ENCODE results near the gene SOST.

The SOST gene

GRCh38 chr17:43741636-43742035 is 17.0 kb downstream of the SOST start:
- no peak for DNase-seq (ENCODE audit: low spot score)

DNA sequence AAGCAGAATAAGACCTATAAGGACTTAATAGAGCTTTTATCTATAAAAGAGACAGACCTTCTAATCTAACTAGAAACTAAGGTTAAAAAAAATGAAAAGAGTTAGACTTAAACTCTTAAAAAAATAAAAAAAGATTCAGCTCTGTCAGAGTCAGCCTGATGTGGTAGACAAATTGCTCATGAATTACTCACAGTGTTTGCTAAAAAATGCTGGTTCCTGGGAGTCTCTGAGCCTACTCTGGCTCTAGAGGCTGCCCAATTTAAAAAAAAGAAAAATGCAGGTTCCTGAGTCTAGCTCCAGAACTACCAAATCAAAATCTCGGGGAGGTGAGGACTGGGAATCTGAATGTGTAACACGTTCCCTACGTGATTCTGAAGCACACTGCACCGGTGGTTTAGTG is 18.1 kb downstream of the SOST start:
- DNase-seq (ENCODE audit: low spot score) = no peak

GRCh38 chr17:43737722-43738121 is 20.9 kb downstream of the SOST start:
- no peak for DNase-seq (ENCODE audit: low spot score)

GRCh38 chr17:43736389-43736788 is 22.2 kb downstream of the SOST start:
- no peak for DNase-seq (ENCODE audit: low spot score)

DNA sequence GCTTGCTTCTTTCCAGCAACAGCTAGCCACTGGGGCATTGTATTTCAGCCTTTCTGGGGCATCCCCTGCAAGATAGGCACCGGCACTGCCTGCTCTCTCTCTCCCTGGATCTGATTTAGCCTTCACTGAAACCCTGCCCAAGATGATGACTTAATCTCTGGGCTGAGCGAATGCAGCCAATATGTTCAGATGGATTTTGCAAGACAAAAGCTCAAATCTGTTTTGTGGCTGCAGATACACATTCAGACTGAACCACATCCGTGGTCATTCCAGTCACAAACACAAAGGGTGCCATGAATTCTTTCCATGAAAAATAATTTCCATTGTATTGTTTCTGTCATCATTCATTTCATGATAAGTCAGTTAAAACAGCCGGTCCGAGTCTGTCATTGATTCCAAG is 24.2 kb downstream of the SOST start:
- DNase-seq (ENCODE audit: low spot score) = no peak

DNA sequence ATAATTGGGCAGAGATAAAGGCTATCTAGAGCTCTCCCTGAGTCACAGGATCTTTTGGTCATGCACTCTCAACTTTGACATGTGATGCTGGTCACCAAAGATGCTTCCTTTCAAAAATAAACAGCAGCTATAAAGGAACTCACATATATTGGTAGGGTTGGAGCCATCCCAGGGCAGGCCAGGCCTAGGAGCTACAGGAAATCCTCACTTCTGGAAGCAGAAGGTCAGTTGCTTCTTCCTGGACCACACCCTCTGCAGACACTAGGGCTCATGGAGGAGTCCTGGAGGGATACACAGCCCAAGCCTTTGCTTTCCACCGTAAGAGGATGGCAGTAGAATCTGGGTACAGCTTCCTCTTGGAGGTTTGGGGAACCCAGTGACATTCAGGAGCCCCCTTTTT is 24.6 kb downstream of the SOST start:
- DNase-seq (ENCODE audit: low spot score) = no peak

DNA sequence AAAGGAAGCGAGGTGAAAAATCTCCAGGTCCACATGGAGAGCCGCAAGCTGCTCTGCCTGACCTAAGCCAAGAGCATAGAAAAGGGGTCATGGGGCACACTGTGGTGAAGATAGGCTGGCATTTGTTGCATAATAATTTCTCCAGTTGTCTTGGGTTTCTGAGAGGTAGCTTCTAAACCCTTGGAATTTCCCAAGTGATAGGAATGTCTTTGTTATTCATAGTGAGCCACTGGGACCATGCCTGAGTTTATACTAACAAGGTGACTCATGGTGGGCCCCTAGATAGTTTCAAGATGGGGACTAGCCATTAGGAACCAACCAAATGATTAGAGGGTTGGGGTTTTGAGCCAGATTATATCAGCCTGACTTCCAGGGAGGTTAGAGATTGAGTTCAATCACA is 25.6 kb downstream of the SOST start:
- no peak for DNase-seq (ENCODE audit: low spot score)

DNA sequence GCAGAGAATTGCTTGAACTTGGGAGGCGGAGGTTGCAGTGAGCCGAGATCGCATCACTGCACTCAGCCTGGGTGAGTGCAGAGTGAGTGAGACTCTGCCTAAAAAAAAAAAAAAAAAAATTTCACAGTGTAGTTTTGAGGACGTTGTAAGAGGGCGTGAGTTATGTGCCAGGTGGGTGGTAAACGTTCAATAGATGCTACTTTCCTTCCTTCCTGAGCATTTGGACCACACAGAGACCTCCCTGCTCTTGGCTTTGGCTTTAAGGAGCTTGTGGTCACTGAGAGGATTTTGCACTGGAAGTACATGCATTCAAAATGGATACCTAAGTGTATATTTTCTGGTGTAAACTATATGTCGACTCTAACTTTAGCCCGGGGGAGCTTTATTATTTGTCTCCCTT is 30.5 kb downstream of the SOST start:
- no peak for DNase-seq (ENCODE audit: low spot score)

DNA sequence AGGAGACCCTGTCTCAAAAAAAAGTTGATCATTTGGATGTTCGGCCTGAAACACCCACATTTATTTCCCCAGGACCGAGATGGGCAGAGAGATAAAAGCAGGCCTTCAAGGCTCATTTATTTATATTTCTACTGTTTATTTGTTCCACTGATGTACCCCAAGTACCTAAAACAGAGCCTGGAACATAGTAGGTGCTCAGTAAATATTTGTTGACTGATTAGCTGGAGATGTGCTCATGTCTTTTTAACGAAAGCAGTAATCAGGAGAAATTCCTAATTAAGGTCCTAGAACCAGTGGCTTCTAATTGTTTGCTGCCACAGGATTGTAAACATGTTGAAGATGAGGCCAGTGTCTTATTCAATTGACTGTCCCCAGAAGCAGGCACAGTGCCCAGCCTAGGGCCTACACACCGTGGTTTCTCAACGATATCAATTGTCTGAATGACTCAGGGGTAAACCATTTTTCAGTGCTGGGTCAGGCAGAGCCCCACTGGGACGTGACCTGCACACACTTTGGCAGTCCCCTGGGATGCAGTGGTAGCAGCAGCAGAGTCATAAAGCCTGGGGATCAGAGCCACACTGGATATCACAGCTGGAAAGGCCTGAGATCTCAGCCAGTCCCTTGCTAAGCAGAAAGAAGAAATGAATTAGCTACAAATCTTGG is 34.8 kb downstream of the SOST start:
- no peak for DNase-seq (ENCODE audit: low spot score)

- no peak for DNase-seq (ENCODE audit: low spot score)
These were observed 35.5 kb downstream of the SOST start for GRCh38 chr17:43722870-43723665.

DNA sequence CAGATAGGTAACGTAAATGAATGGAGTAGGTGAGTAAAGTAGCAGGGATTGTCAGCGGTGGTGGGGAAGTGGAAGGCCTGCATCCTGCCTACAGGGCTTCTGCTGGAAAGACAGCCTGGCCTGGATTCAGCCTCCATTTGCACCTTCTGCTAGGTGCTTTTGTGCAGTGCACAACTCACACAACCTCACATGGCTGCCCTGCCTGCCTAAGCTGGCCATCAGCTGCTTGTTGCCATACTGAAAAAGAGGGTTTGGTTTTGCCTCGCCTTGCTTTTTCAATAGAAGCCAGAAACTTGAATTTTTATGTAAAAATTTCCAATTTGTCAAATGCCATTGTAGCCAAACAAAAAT is 36.3 kb downstream of the SOST start:
- no peak for DNase-seq (ENCODE audit: low spot score)

GRCh38 chr17:43721537-43722268 is 36.9 kb downstream of the SOST start:
- no peak for DNase-seq (ENCODE audit: low spot score)

- no peak for DNase-seq (ENCODE audit: low spot score)
These were observed 38.1 kb downstream of the SOST start for GRCh38 chr17:43720311-43721060.

DNA sequence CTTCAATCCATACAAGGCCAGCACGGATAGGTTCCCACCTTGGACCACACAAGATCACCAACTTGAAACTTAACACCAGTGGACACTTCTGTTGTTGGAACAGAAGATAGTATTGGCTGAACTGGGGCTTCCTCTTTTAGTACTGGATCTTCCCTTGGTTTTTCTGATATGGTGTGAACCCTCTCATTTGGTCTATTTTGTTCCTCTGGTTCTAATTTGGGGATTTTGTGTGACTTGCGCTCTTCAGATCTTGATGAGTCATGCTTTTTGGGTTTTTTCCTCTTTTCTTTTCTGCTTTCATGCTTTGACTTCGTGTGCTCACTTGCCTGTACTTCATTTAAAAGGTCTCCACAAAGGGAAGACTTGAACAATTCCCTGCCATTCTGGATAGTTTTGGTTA is 39.0 kb downstream of the SOST start:
- DNase-seq (ENCODE audit: low spot score) = no peak

DNA sequence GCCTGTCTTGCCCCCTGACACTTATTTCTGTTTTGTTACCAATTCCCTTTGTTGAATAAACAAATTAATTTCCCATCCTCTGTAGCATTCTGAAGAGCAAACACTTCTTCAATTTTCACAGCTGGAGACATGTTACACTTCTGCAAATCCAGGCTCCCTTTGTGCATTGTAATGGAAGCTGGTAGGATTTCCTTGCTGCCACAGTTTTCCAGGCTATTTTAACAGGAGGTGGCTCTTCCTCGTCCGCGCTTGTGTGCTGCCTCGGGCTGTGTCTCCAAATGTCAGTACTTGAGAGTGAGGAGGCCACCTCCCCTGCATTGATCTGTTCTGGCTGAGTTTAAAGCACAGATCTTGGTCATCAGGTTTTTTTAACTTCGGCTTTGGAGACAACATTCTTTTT is 40.0 kb downstream of the SOST start:
- DNase-seq (ENCODE audit: low spot score) = no peak

- DNase-seq (ENCODE audit: low spot score) = no peak
These were observed 40.7 kb downstream of the SOST start for GRCh38 chr17:43717913-43718312.

DNA sequence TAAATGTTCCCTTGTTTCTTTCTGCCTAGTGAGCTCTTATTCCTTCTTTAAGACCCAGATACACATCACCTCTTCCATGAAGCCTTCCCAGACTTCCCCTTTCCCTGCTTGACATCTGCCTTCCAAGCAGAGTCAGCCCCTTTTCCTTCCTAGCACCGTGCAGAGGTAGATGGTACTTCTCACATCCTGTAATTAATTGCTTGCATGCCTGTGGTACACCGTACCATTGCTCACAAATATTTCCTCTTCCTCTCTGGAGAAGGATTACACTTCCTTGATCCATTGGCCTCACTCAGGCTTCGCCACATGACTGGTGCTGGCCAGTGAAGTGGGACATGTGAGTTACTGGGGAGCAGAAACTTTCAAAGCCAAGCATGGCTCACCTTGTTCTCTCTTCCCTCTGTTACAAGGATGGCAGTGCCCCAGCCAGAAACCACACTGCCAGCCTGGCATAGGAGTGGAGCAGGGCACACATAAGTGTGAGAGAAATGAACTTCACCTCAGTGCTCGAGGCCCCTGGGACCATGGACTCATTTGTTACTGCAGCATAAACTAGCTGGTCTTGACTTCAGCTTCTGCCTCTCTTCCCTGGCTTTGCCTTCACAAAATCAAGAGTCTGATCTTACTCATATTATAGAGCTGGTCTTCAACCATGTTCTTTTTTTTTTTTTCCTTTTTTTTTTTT is 44.0 kb downstream of the SOST start:
- no peak for DNase-seq (ENCODE audit: low spot score)

- no peak for DNase-seq (ENCODE audit: low spot score)
These were observed 45.0 kb downstream of the SOST start for GRCh38 chr17:43713494-43714162.

- DNase-seq (ENCODE audit: low spot score) = no peak
These were observed 46.2 kb downstream of the SOST start for GRCh38 chr17:43712397-43712796.

DNA sequence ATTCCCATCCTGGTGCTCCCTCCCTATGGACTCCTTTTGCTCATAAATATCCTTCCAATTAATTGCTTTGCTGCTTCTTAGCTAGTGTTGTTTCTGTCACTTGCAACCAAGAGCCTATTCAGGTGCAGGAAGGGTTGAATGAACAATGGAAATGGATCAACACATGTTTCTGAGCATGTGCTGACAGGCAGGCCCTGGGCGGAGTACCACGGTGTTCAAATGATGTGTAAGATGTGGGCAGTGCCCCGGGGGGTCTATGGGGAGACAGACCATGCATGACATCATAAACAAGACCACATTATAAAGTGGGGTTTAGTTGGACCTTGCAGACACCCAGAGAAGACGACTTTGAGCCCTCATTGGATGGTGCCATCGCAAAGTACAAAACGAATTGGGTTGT is 48.5 kb downstream of the SOST start:
- no peak for DNase-seq (ENCODE audit: low spot score)

- peak; percentile 7 for DNase-seq (ENCODE audit: low spot score)
These were observed 49.4 kb downstream of the SOST start for GRCh38 chr17:43709210-43709609.
